Lung (tissue), 12 donors: ENCODE data around the gene SLC22A14. TPM values are rescaled to one million over a fixed set of nuclear protein-coding genes. Genes with fewer than 3 reads are reported as not detected.
"Not testable (repeated sequence)": the region's sequence is repeated elsewhere in the genome, so short reads cannot be mapped to it uniquely, and the experiment has no call there.

ENCODE experiments used
- ATAC-seq: fragments of 200-7000 bp; cut with Tn5 transposase; one replicate; pipeline ENCODE4 v1.9.1; 2020; ENCODE audit warnings: moderate number of reproducible peaks; ENCODE audit not compliant: insufficient read depth, low FRiP score
- DNase-seq, 3 donors: peaks; one replicate each; pipeline ENCODE4 v3.0.0-alpha.2; 2013 to 2017
- H3K27ac ChIP-seq, 2 donors: one replicate each; pipeline ENCODE4 v1.5.1; 2013; ENCODE audit warnings: mild to moderate bottlenecking in 2 of 2, moderate library complexity in 2 of 2, control low read depth in 1 of 2, inconsistent platforms in 1 of 2, low read depth in 1 of 2, low read length in 1 of 2
- H3K27me3 ChIP-seq, 3 donors: one replicate each; pipeline ENCODE4 v1.5.1; 2013; ENCODE audit warnings: low read length in 2 of 3; ENCODE audit not compliant: control insufficient read depth in 3 of 3, insufficient read depth in 3 of 3
- H3K36me3 ChIP-seq, 4 donors: one replicate each; pipeline ENCODE4 v1.5.1; 2013; ENCODE audit warnings: low read length in 4 of 4, mild to moderate bottlenecking in 1 of 4, moderate library complexity in 1 of 4; ENCODE audit not compliant: control insufficient read depth in 4 of 4, insufficient read depth in 4 of 4
- H3K4me1 ChIP-seq, 5 donors: one replicate each; pipeline ENCODE4 v1.5.1; 2013; ENCODE audit warnings: low read length in 5 of 5, mild to moderate bottlenecking in 2 of 5, moderate library complexity in 1 of 5; ENCODE audit not compliant: control insufficient read depth in 5 of 5, insufficient read depth in 5 of 5
- H3K4me3 ChIP-seq: one replicate; pipeline ENCODE4 v1.5.1; 2013; ENCODE audit warnings: mild to moderate bottlenecking, control low read depth, moderate library complexity
- H3K9ac ChIP-seq, 2 donors: one replicate each; pipeline ENCODE4 v1.5.1; 2013; ENCODE audit warnings: low read length in 2 of 2, control low read depth in 1 of 2; ENCODE audit not compliant: insufficient read depth in 1 of 2
- H3K9me3 ChIP-seq, 4 donors: one replicate each; pipeline ENCODE4 v1.5.1; 2013; ENCODE audit warnings: low read length in 3 of 4, mild to moderate bottlenecking in 1 of 4, moderate library complexity in 1 of 4; ENCODE audit not compliant: control insufficient read depth in 4 of 4, insufficient read depth in 3 of 4
- WGBS, 2 donors: extraction: QIAGEN DNeasy Blood & Tissue Kit; methylation state at CpG; one replicate each; pipeline ENCODE4 v1.1.7; 2013; 5-methylcytosine and 5-hydroxymethylcytosine counted together
- polyA plus RNA-seq, 2 donors: library from polyadenylated mRNA; stranded (reverse); fragments of 200-250 nt; gene quantifications; one replicate each; pipeline ENCODE4 v1.2.1, GENCODE V29; 2013
- total RNA-seq, 2 donors: library from RNA; depleted of rRNA in 1 of 2; stranded (reverse); fragments of >200 nt in 1 of 2; gene quantifications; one replicate each; pipeline ENCODE4 v1.2.1, GENCODE V29; 2014 to 2021
- TF ChIP-seq, protein P1 (sequence below): IDR thresholded peaks from 2 replicates; pipeline ENCODE4 v1.5.1; 2012; ENCODE audit warnings: mild to moderate bottlenecking; ENCODE audit errors: control extremely low read depth, extremely low read depth
- donor health status: control.
- donor health status: control.
- donor health status: Bipolar disorder and iron deficiency.
- donor health status: healthy.
- donor health status: DM: yes; HTN: yes; CAD: no.

SLC22A14 gene
- total and polyA plus RNA-seq, 4 donors, result 0.06 to 0.07 TPM; not detected in 2

DNA sequence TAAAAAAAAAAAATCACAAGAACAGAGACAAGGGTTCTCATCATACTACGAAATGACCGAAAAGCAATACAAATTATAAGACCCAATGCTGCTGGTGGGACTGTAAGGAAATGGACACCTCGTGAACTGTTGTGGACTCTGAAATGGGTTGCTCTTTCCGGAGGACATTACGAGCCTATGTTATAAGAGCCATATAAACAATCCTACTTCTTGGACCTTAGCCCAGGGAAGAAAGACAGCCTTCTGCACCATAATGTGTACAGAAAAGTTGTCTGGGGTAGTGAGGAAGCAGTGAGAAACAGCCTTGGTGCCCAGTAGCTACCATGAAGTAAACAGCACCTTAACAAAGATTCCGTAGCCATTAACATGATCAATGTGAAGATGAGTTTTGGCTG, 2.7 kb downstream of the SLC22A14 start:
- Histone ChIP-seq H3K4me3 (no peak overlapping the region), H3K27ac (no peak overlapping the region), H3K9me3 (peaks cover 0 to 2% (median 0%) of the 10 kb centered on the region in 4 donors), H3K36me3 (no peaks in the 10 kb centered on the region), H3K27me3 (no peaks in the 10 kb centered on the region), H3K4me1 (no peaks in the 10 kb centered on the region), H3K9ac (no peak overlapping the region)
- 81% methylated on average over 6 of the region's 6 CpGs for WGBS, 2 donors
- ATAC-seq (no peak), DNase-seq (peak in 2 of 3 donors; percentile 57 to 67)
- TF ChIP-seq, protein P1, sequence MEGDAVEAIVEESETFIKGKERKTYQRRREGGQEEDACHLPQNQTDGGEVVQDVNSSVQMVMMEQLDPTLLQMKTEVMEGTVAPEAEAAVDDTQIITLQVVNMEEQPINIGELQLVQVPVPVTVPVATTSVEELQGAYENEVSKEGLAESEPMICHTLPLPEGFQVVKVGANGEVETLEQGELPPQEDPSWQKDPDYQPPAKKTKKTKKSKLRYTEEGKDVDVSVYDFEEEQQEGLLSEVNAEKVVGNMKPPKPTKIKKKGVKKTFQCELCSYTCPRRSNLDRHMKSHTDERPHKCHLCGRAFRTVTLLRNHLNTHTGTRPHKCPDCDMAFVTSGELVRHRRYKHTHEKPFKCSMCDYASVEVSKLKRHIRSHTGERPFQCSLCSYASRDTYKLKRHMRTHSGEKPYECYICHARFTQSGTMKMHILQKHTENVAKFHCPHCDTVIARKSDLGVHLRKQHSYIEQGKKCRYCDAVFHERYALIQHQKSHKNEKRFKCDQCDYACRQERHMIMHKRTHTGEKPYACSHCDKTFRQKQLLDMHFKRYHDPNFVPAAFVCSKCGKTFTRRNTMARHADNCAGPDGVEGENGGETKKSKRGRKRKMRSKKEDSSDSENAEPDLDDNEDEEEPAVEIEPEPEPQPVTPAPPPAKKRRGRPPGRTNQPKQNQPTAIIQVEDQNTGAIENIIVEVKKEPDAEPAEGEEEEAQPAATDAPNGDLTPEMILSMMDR, result no peak

DNA sequence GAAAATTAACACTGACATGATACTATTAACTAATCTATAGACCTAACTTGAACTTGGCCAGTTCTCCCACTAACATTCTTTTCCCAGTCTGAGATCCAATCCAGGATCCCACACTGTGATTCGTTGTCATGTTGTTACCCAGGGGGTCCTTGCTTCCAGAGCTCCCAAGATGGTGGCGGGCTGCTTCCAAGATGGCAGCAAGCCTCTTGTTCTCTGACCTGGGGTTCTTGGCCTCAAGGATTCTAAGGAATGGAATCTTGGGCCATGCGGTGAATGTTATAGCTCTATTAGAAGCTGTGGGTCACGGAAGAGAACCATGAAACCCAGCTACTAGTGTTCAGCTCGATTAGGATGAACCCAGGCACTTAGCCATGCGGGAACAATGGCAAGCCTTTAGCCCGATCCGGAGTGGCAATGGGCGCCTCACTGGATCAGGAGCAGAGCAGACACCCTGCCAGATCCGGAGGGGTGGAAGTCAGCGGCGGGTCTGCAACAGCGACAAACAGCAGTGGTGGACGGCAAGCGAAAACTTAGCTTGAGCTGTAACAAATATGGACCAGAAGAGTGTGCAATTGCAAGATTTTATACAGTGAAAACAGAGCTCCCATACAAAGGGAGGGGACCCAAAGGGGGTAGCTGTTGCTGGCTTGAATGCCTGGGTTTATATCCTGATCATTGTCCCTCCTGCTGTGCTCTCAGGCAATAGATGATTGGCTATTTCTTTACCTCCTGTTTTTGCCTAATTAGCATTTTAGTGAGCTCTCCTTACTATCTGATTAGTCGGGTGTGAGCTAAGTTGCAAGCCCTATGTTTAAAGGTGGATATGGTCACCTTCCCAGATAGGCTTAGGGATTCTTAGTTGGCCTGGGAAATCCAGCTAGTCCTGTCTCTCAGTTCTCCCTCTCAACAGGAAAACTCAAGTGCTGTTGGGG, 7.5 kb downstream of the SLC22A14 start:
- not testable (repeated sequence) for DNase-seq, H3K27me3 ChIP-seq, H3K9me3 ChIP-seq, H3K36me3 ChIP-seq, H3K4me1 ChIP-seq, ATAC-seq, H3K27ac ChIP-seq, H3K4me3 ChIP-seq, H3K9ac ChIP-seq
- WGBS, 2 donors, result 93 to 98% methylated on average over 16 of the region's 16 CpGs

DNA sequence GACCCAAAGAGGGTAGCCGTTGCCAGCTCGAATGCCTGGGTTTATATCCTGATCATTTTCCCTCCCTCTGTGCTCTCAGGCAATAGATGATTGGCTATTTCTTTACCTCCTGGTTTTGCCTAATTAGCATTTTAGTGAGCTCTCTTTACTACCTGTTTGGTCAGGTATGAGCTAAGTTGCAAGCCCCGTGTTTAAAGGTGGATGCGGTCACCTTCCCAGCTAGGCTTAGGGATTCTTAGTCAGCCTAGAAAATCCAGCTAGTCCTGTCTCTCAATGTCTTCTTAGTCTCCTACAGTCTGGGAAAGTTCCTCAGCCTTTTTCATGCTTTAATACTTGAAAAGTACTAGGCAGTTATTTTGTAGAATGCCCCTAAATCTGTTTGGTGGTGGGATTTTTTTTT, 15.0 kb downstream of the SLC22A14 start:
- not testable (repeated sequence) for ATAC-seq, H3K4me3 ChIP-seq, H3K27me3 ChIP-seq, H3K36me3 ChIP-seq, H3K4me1 ChIP-seq, H3K27ac ChIP-seq, H3K9me3 ChIP-seq, H3K9ac ChIP-seq, DNase-seq
- 87 to 91% methylated on average over 4 of the region's 4 CpGs for WGBS, 2 donors

DNA sequence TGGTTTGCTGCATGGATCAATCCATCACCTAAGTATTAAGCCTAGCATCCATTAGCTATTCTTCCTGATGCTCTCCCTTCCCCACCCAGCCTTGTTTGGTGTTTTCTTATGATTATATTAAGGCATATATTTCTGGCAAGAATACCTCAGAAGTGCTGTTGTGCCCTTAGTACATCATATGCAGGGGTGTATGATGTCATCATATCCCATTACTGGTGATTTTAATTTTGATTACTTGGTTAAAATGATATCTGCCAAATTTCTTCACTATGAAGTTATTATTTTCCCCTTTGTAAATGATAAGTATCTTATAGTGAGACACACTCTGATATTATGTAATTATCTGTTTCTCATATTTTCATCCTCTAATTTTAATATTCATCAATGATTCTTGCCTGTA, 15.4 kb downstream of the SLC22A14 start:
- Histone ChIP-seq H3K27me3 (no peaks in the 10 kb centered on the region), H3K36me3 (no peaks in the 10 kb centered on the region), H3K4me3 (no peak overlapping the region), H3K27ac (no peak overlapping the region), H3K9me3 (no peaks in the 10 kb centered on the region), H3K4me1 (no peaks in the 10 kb centered on the region), H3K9ac (no peak overlapping the region)
- ATAC-seq (no peak), DNase-seq (no peak)
- TF ChIP-seq, protein P1, result no peak
